HG03108 (cell line): ENCODE data around the gene PNMA6E.

Experiments used
- ATAC-seq: cut with Tn5 transposase; IDR thresholded peaks from one replicate; pipeline ENCODE4 v1.9.1; 2021; ENCODE audit warnings: moderate library complexity; ENCODE audit not compliant: unreplicated experiment

PNMA6E gene

GRCh38 chrX:153438532-153438931 lies 37.4 kb upstream of the PNMA6E start:
- ATAC-seq = no peak

GRCh38 chrX:153435845-153436244 lies 34.7 kb upstream of the PNMA6E start:
- ATAC-seq = no peak

GRCh38 chrX:153434801-153435200 lies 33.7 kb upstream of the PNMA6E start:
- ATAC-seq = no peak

- ATAC-seq = no peak
Measured at GRCh38 chrX:153433781-153434285, 32.7 kb upstream of the PNMA6E start.

- no peak for ATAC-seq
Measured at GRCh38 chrX:153433161-153433680, 32.1 kb upstream of the PNMA6E start.

GRCh38 chrX:153430796-153431195 lies 29.6 kb upstream of the PNMA6E start:
- ATAC-seq = no peak

GRCh38 chrX:153426204-153426603 lies 25.1 kb upstream of the PNMA6E start:
- no peak for ATAC-seq

GRCh38 chrX:153423652-153424051 lies 22.5 kb upstream of the PNMA6E start:
- ATAC-seq = no peak

GRCh38 chrX:153421856-153422255 lies 20.7 kb upstream of the PNMA6E start:
- no peak for ATAC-seq

- no peak for ATAC-seq
Measured at GRCh38 chrX:153420851-153421599, 19.9 kb upstream of the PNMA6E start.

GRCh38 chrX:153417637-153418036 lies 16.5 kb upstream of the PNMA6E start:
- no peak for ATAC-seq

- no peak for ATAC-seq
Measured at GRCh38 chrX:153416781-153417450, 15.8 kb upstream of the PNMA6E start.

- ATAC-seq = no peak
Measured at GRCh38 chrX:153414856-153415510, 13.8 kb upstream of the PNMA6E start.

- no peak for ATAC-seq
Measured at GRCh38 chrX:153413731-153414130, 12.6 kb upstream of the PNMA6E start.

- no peak for ATAC-seq
Measured at GRCh38 chrX:153412746-153413720, 11.9 kb upstream of the PNMA6E start.

GRCh38 chrX:153411988-153412574 lies 10.9 kb upstream of the PNMA6E start:
- no peak for ATAC-seq

GRCh38 chrX:153411255-153411987 lies 10.3 kb upstream of the PNMA6E start, which contains the start of gene ZFP92:
ZFP92 (plus strand) TSS chrX:153411472; CDS start chrX:153418323, 6,851 bp downstream.
- no peak for ATAC-seq

- no peak for ATAC-seq
Measured at GRCh38 chrX:153410888-153411254, 9.7 kb upstream of the PNMA6E start.

GRCh38 chrX:153410373-153410772 lies 9.2 kb upstream of the PNMA6E start:
- no peak for ATAC-seq
